CD14-positive monocyte (primary cell): ENCODE results near the gene THSD4. TPM values are rescaled to one million over a fixed set of nuclear protein-coding genes. Genes with fewer than 3 reads are reported as not detected.

Experiments
- DNase-seq, 3 donors: peaks; one replicate each; pipeline ENCODE4 v3.0.0-alpha.2; 2011 to 2022
- H2AFZ ChIP-seq: 2 replicates; pipeline ENCODE4 v1.6.0; 2012; ENCODE audit warnings: mild to moderate bottlenecking, low read depth, low read length, inconsistent platforms; ENCODE audit not compliant: insufficient read depth, poor library complexity, severe bottlenecking
- H3K27ac ChIP-seq, 2 donors: 1 replicate in 1 of 2; 2 replicates in 1 of 2; pipeline ENCODE4 v1.5.1; 2012 to 2013; ENCODE audit warnings: low read length in 2 of 2, control low read depth in 1 of 2, inconsistent platforms in 1 of 2, low read depth in 1 of 2, mild to moderate bottlenecking in 1 of 2
- H3K27me3 ChIP-seq, 2 donors: one replicate each; pipeline versions ENCODE4 v1.6.0 to v1.6.1; 2011 to 2013; ENCODE audit warnings: low read length in 2 of 2; ENCODE audit not compliant: control insufficient read depth in 2 of 2, insufficient read depth in 2 of 2
- H3K36me3 ChIP-seq, 2 donors: replicated peaks in 1 of 2; 1 replicate in 1 of 2; 2 replicates in 1 of 2; pipeline versions ENCODE4 v1.5.1 to v1.6.1; 2012 to 2013; ENCODE audit warnings: low read length in 2 of 2, control low read depth in 1 of 2, inconsistent platforms in 1 of 2, mild to moderate bottlenecking in 1 of 2; ENCODE audit not compliant: insufficient read depth in 2 of 2, control insufficient read depth in 1 of 2
- H3K4me1 ChIP-seq, 2 donors: 1 replicate in 1 of 2; 2 replicates in 1 of 2; pipeline versions ENCODE4 v1.5.1 to v1.6.1; 2012 to 2013; ENCODE audit warnings: low read length in 2 of 2, control low read depth in 1 of 2, inconsistent platforms in 1 of 2, mild to moderate bottlenecking in 1 of 2, moderate library complexity in 1 of 2; ENCODE audit not compliant: insufficient read depth in 2 of 2, control insufficient read depth in 1 of 2
- H3K4me2 ChIP-seq: replicated peaks from 2 replicates; pipeline ENCODE3; 2012; ENCODE audit warnings: low read length, moderate library complexity, mild to moderate bottlenecking; ENCODE audit not compliant: poor library complexity, severe bottlenecking; ENCODE audit errors: extremely low read depth
- H3K4me3 ChIP-seq, 3 experiments: fragments of 200-600 bp in 1 of 3; sonication (generic) in 1 of 3; replicated peaks in 1 of 3; 1 replicate in 2 of 3; 2 replicates in 1 of 3; pipeline ENCODE4 v1.5.1; 2011 to 2013; ENCODE audit warnings: low read length in 3 of 3, mild to moderate bottlenecking in 3 of 3, control low read depth in 2 of 3, low read depth in 2 of 3, inconsistent platforms in 1 of 3, moderate library complexity in 1 of 3
- H3K79me2 ChIP-seq: 2 replicates; pipeline ENCODE4 v1.6.0; 2012; ENCODE audit warnings: mild to moderate bottlenecking, control low read depth, inconsistent platforms, low read length, moderate library complexity; ENCODE audit not compliant: insufficient read depth
- H3K9ac ChIP-seq: 2 replicates; pipeline ENCODE4 v1.6.0; 2017; ENCODE audit warnings: low read length, mild to moderate bottlenecking; ENCODE audit not compliant: insufficient read depth, poor library complexity, severe bottlenecking
- H3K9me3 ChIP-seq, 2 donors: replicated peaks in 1 of 2; 1 replicate in 1 of 2; 2 replicates in 1 of 2; pipeline versions ENCODE4 v1.5.1 to v1.6.1; 2012 to 2013; ENCODE audit warnings: low read length in 2 of 2, control low read depth in 1 of 2; ENCODE audit not compliant: control insufficient read depth in 1 of 2, insufficient read depth in 1 of 2
- H4K20me1 ChIP-seq: 2 replicates; pipeline ENCODE4 v1.6.0; 2012; ENCODE audit warnings: mild to moderate bottlenecking, low read length, control low read depth, moderate library complexity; ENCODE audit not compliant: insufficient read depth
- H3K27ac Mint-ChIP-seq, 7 donors: one replicate each; pipeline ENCODE4 v1.8.0; 2020; ENCODE audit warnings: mild to moderate bottlenecking in 7 of 7, mixed read lengths in 7 of 7, moderate library complexity in 6 of 7, inconsistent platforms in 2 of 7
- H3K27me3 Mint-ChIP-seq, 3 donors: one replicate each; pipeline ENCODE4 v1.8.0; 2021 to 2022; ENCODE audit warnings: low read depth in 3 of 3, mild to moderate bottlenecking in 3 of 3, mixed read lengths in 3 of 3, moderate library complexity in 3 of 3, inconsistent platforms in 1 of 3
- H3K36me3 Mint-ChIP-seq, 2 donors: one replicate each; pipeline ENCODE4 v1.8.0; 2020; ENCODE audit warnings: mixed read lengths in 2 of 2, inconsistent platforms in 1 of 2, mild to moderate bottlenecking in 1 of 2
- H3K4me1 Mint-ChIP-seq: one replicate; pipeline ENCODE4 v1.8.0; 2020; ENCODE audit warnings: mild to moderate bottlenecking, mixed read lengths
- H3K4me3 Mint-ChIP-seq, 2 donors: one replicate each; pipeline ENCODE4 v1.8.0; 2020; ENCODE audit warnings: mild to moderate bottlenecking in 2 of 2, mixed read lengths in 2 of 2, moderate library complexity in 1 of 2
- H3K9me3 Mint-ChIP-seq, 7 donors: one replicate each; pipeline ENCODE4 v1.8.0; 2020 to 2022; ENCODE audit warnings: mixed read lengths in 7 of 7, mild to moderate bottlenecking in 6 of 7, moderate library complexity in 6 of 7, inconsistent platforms in 2 of 7
- CTCF ChIP-seq: fragments of 200-600 bp; IDR thresholded peaks from one replicate; pipeline ENCODE4 v1.8.0; 2022; ENCODE audit warnings: antibody characterized with exemption, mild to moderate bottlenecking
- WGBS: methylation state at CpG from one replicate; pipeline ENCODE4 v1.1.5; 2013; ENCODE audit warnings: missing lambda C conversion rate; ENCODE audit not compliant: insufficient coverage; 5-methylcytosine and 5-hydroxymethylcytosine counted together
- intact Hi-C, 2 donors: fragments of 100-400 bp; cut with micrococcal nuclease; formaldehyde crosslinking; loops; one replicate each; pipeline versions ENCODE4 v1.15.0 to v1.15.1; 2023
- polyA plus RNA-seq, 3 donors: library from polyadenylated mRNA; depleted of rRNA in 1 of 3; unstranded in 2 of 3; stranded (reverse) in 1 of 3; fragments of 300-500 nt in 2 of 3; fragments of >200 nt in 1 of 3; fragmentation: Illumina TruSeq in 2 of 3; gene quantifications; 1 replicate in 2 of 3; 2 replicates in 1 of 3; pipeline ENCODE4 v1.2.3, GENCODE V29; 2012 to 2021

The THSD4 gene
- polyA plus RNA-seq, 3 donors: not detected

GRCh38 chr15:71409541-71409940 is 294.3 kb downstream of the THSD4 start:
- H2AFZ ChIP-seq: no peak overlapping the region
- no peak overlapping the region for H3K27ac ChIP-seq
- H4K20me1 ChIP-seq: no peaks in the 10 kb centered on the region
- intact Hi-C loops: no loop called here
- H3K9ac ChIP-seq: no peak overlapping the region
- H3K4me3 Mint-ChIP-seq: no peak overlapping the region
- no peaks in the 10 kb centered on the region for H3K79me2 ChIP-seq
- no peaks in the 10 kb centered on the region for H3K4me1 ChIP-seq
- no peaks in the 10 kb centered on the region for H3K9me3 ChIP-seq
- H3K27ac Mint-ChIP-seq: no peak overlapping the region
- H3K36me3 ChIP-seq: no peaks in the 10 kb centered on the region
- DNase-seq: no peak
- no peak overlapping the region for H3K4me2 ChIP-seq
- peaks cover 0 to 3% of the 10 kb centered on the region in 2 donors for H3K27me3 ChIP-seq
- peaks cover 2 to 13% (median 2%) of the 10 kb centered on the region in 3 donors for H3K27me3 Mint-ChIP-seq
- peaks cover 0 to 2% (median 0%) of the 10 kb centered on the region in 7 donors for H3K9me3 Mint-ChIP-seq
- TF ChIP-seq CTCF: no peak
- WGBS: 0% methylated on average over 1 of the region's 1 CpG
- H3K36me3 Mint-ChIP-seq: no peaks in the 10 kb centered on the region
- H3K4me3 ChIP-seq: no peak overlapping the region
- H3K4me1 Mint-ChIP-seq: no peaks in the 10 kb centered on the region

- Histone ChIP-seq H3K27ac (no peak overlapping the region), H3K9me3 (no peaks in the 10 kb centered on the region), H2AFZ (no peak overlapping the region), H3K4me3 (no peak overlapping the region), H3K36me3 (no peaks in the 10 kb centered on the region), H3K4me2 (no peak overlapping the region), H3K4me1 (no peaks in the 10 kb centered on the region), H3K79me2 (no peaks in the 10 kb centered on the region), H3K27me3 (peaks cover 0 to 3% of the 10 kb centered on the region in 2 donors), H4K20me1 (no peaks in the 10 kb centered on the region), H3K9ac (no peak overlapping the region)
- WGBS: 94% methylated on average over 2 of the region's 6 CpGs
- intact Hi-C loops: no loop called here
- no peak overlapping the region for H3K4me3 Mint-ChIP-seq
- H3K27ac Mint-ChIP-seq: no peak overlapping the region
- H3K27me3 Mint-ChIP-seq: peaks cover 2 to 11% (median 2%) of the 10 kb centered on the region in 3 donors
- no peak for DNase-seq
- TF ChIP-seq CTCF: no peak
- H3K9me3 Mint-ChIP-seq: no peaks in the 10 kb centered on the region
- no peaks in the 10 kb centered on the region for H3K4me1 Mint-ChIP-seq
- H3K36me3 Mint-ChIP-seq: no peaks in the 10 kb centered on the region
These were observed 295.1 kb downstream of the THSD4 start for GRCh38 chr15:71410347-71410746.
